Heart left ventricle (tissue), 13 donors: ENCODE measurements around the gene DPEP1.

Experiments
- CTCF ChIP-seq, 12 donors: fragments of 200-600 bp; sonication (generic) in 4 of 12; IDR thresholded peaks; one replicate each; pipeline versions ENCODE4 v1.5.0 to v1.8.0; 2018 to 2022; ENCODE audit warnings: antibody characterized with exemption in 12 of 12, mild to moderate bottlenecking in 5 of 12
- POLR2A ChIP-seq, 2 donors: fragments of 450-650 bp; IDR thresholded peaks; one replicate each; pipeline ENCODE4 v1.6.1; 2017; ENCODE audit warnings: antibody characterized with exemption in 2 of 2, mild to moderate bottlenecking in 2 of 2, moderate library complexity in 2 of 2
- donor health status: ischemic (EF 13 %, LVEDD 7.1; RV severe dilation, severe dysfunction).
- donor health status: DM: no; HTN: yes; CAD: no.
- donor health status: DM: no; HTN: no; CAD: no.
- donor health status: ischemic (EF 25% LVEDD 6.9; RV normal size, moderate dysfunction).
- donor health status: ischemic (EF 25% LVEDD 5.7; RV mildly dilated, moderate dysfunction).
- donor health status: ischemic (EF 35%, LVEDD 5.7; RV mildly dilated, moderate dysfunction).
- donor health status: nonischemic (EF 11% LVEDD 7.7; RV severe dilation, severe dysfunction).
- donor health status: DM: yes; HTN: yes; CAD: no.
- donor health status: PGD.
- donor health status: ischemic (EF 29% LVEDD 5.4; RV normal size, mild dysfunction).
- donor health status: nonischemic (EF 23%, LVEDD 6.1; RV moderate dilation, normal function).

- TF ChIP-seq CTCF (IDR thresholded peaks at IDR 0.05) = no peak
- no peak for TF ChIP-seq POLR2A (IDR thresholded peaks at IDR 0.05)
These were observed 3.4 kb upstream of the DPEP1 start for GRCh38 chr16:89610108-89610453.
